MM.1S (cell line): ENCODE data around the gene TOB1.
A peak's percentile ranks its signal among the peaks of the same experiment; 100 is the strongest.

Experiments used
- DNase-seq: peaks from one replicate; pipeline ENCODE4 v3.0.0-alpha.2; 2015
- H2AFZ ChIP-seq: fragments of 300-600 bp; sonication (generic); 2 replicates; pipeline ENCODE4 v1.6.0; 2016; ENCODE audit warnings: antibody characterized with exemption, low read length
- H3F3A ChIP-seq: fragments of 300-600 bp; sonication (generic); 2 replicates; pipeline ENCODE4 v1.6.1; 2016; ENCODE audit warnings: mild to moderate bottlenecking, antibody characterized with exemption, low read length, moderate library complexity, mixed read lengths; ENCODE audit not compliant: insufficient read depth
- H3K27ac ChIP-seq: fragments of 300-600 bp; sonication (generic); 2 replicates; pipeline ENCODE4 v1.5.1; 2016; ENCODE audit warnings: mild to moderate bottlenecking, low read length
- H3K27me3 ChIP-seq: fragments of 300-600 bp; sonication (generic); replicated peaks from 2 replicates; pipeline ENCODE4 v1.6.0; 2016; ENCODE audit warnings: low read length; ENCODE audit not compliant: insufficient read depth
- H3K36me3 ChIP-seq: fragments of 300-600 bp; sonication (generic); replicated peaks from 2 replicates; pipeline ENCODE4 v1.6.1; 2016; ENCODE audit warnings: mild to moderate bottlenecking, low read length, mixed read lengths; ENCODE audit not compliant: insufficient read depth
- H3K4me1 ChIP-seq: fragments of 300-600 bp; sonication (generic); 2 replicates; pipeline ENCODE4 v1.6.1; 2016; ENCODE audit warnings: low read length, mixed read lengths
- H3K4me2 ChIP-seq: fragments of 300-600 bp; sonication (generic); 2 replicates; pipeline ENCODE4 v1.6.0; 2016; ENCODE audit warnings: low read depth, low read length
- H3K4me3 ChIP-seq: fragments of 300-600 bp; sonication (generic); 2 replicates; pipeline ENCODE4 v1.5.1; 2016; ENCODE audit warnings: low read length, mixed read lengths
- H3K79me2 ChIP-seq: fragments of 300-600 bp; sonication (generic); 2 replicates; pipeline ENCODE4 v1.6.1; 2016; ENCODE audit warnings: mixed run types, low read length, mixed read lengths
- H3K9ac ChIP-seq: fragments of 300-600 bp; sonication (generic); 2 replicates; pipeline ENCODE4 v1.6.1; 2016; ENCODE audit warnings: low read length, mixed read lengths
- H3K9me2 ChIP-seq: fragments of 300-600 bp; sonication (generic); replicated peaks from 2 replicates; pipeline ENCODE4 v1.6.1; 2016; ENCODE audit warnings: mild to moderate bottlenecking, low read length, mixed read lengths; ENCODE audit not compliant: insufficient read depth
- H3K9me3 ChIP-seq: fragments of 300-600 bp; sonication (generic); replicated peaks from 2 replicates; pipeline ENCODE4 v1.6.1; 2016; ENCODE audit warnings: mild to moderate bottlenecking, low read length, mixed read lengths; ENCODE audit not compliant: insufficient read depth
- H4K20me1 ChIP-seq: fragments of 300-600 bp; sonication (generic); 2 replicates; pipeline ENCODE4 v1.6.1; 2016; ENCODE audit warnings: mild to moderate bottlenecking, low read length, moderate library complexity, mixed read lengths; ENCODE audit not compliant: insufficient read depth
- EZH2 ChIP-seq: fragments of 300-600 bp; sonication (generic); optimal IDR thresholded peaks from 2 replicates; pipeline ENCODE3; 2017; ENCODE audit warnings: low read depth, mild to moderate bottlenecking, antibody characterized with exemption, low read length, mixed read lengths
- EZH2phosphoT487 ChIP-seq: fragments of 300-600 bp; sonication (generic); IDR thresholded peaks from 2 replicates; pipeline ENCODE4 v1.6.1; 2018; ENCODE audit warnings: antibody characterized with exemption, low read length
- TF ChIP-seq, protein P1 (sequence below): fragments of 300-600 bp; sonication (generic); IDR thresholded peaks from 2 replicates; pipeline ENCODE4 v1.5.1; 2016; ENCODE audit warnings: antibody characterized with exemption, low read length, mixed read lengths

TOB1 gene

DNA sequence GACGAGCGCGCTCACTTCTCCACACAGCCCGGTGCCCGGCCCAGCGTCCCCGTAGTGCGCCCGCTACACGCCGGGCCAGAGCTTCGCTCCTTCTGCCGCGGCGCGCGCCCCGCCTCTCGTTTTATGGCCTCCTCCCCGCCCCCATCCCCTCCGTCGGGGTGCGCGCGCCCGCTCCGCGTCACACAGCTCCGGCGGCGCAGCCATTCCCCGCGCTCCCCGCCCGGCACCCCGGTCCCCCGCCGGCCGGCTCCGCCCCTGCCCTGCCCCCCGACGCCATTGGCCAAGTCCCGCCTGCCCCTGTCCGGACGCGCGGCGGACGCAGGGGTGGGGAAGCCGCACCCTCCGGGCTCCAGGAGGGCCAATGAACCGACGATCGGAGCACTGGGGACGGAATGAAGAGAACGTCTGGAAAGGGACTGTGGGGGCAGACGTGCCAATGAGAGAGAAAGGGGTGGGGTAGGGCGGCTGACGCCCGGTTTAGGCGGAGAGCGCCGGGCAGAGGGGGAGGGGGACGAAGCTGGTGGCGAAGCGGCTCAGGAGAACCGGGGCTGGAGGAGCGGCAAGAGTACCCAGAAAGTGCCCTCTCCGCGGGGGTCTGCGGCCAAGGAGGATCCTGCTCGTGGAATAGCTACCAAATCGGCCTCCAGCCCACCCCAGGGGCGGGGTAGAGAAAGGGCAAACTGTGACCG lies at the start of gene TOB1:
Gene TOB1 (minus strand): TSS at position 94 of the 689 bp plus-strand sequence. CDS start 2,337 bp downstream, outside the sequence.
- TF ChIP-seq EZH2 (no peak), EZH2phosphoT487 (no peak)
- TF ChIP-seq, protein P1, sequence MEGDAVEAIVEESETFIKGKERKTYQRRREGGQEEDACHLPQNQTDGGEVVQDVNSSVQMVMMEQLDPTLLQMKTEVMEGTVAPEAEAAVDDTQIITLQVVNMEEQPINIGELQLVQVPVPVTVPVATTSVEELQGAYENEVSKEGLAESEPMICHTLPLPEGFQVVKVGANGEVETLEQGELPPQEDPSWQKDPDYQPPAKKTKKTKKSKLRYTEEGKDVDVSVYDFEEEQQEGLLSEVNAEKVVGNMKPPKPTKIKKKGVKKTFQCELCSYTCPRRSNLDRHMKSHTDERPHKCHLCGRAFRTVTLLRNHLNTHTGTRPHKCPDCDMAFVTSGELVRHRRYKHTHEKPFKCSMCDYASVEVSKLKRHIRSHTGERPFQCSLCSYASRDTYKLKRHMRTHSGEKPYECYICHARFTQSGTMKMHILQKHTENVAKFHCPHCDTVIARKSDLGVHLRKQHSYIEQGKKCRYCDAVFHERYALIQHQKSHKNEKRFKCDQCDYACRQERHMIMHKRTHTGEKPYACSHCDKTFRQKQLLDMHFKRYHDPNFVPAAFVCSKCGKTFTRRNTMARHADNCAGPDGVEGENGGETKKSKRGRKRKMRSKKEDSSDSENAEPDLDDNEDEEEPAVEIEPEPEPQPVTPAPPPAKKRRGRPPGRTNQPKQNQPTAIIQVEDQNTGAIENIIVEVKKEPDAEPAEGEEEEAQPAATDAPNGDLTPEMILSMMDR = no peak
- H3K9me2 ChIP-seq = no peaks in the 10 kb centered on the region
- peak within 1 kb of the TSS; percentile 83 for H3K4me3 ChIP-seq
- no peaks in the 10 kb centered on the region for H3K9me3 ChIP-seq
- no peaks in the 10 kb centered on the region for H3K27me3 ChIP-seq
- H3K27ac ChIP-seq = peak within 1 kb of the TSS; percentile 90
- peak within 1 kb of the TSS; percentile 57; the same call in 1 of the 2 replicates for H2AFZ ChIP-seq
- peaks cover 41% of the 10 kb centered on the region for H3K79me2 ChIP-seq
- peaks cover 14% of the 10 kb centered on the region for H3K4me1 ChIP-seq
- DNase-seq = peak; percentile 97
- H3K9ac ChIP-seq = peak within 1 kb of the TSS; percentile 98
- H4K20me1 ChIP-seq = no peaks in the 10 kb centered on the region
- peaks cover 4% of the 10 kb centered on the region; the same call in 1 of the 2 replicates for H3K36me3 ChIP-seq
- peak within 1 kb of the TSS; percentile 84 for H3K4me2 ChIP-seq
- H3F3A ChIP-seq = peaks cover 25% of the 10 kb centered on the region

DNA sequence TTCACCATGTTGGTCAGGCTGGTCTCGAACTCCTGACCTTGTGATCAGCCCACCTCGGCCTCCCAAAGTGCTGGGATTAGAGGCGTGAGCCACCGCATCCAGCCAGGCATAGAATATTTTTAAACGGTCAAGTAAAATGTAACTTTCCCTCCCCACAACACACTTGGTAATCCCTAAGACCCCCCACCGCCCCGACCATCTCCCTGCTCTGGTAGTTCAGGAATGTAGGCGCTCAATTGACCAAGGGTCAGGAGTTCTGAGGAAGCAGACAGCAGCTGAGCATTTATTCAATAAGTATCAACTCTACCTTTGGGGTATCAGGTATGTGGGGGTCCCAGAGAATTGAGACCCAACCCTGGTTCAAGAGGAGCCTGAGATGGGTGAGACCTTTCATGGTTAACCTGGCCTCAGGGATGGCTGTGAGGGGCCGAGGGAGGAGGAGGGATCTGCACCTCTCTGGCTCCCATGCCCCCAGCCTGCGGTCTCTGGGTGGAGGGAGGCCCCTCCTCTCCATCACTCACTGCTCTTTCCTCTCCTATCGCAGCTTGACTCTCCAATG lies 48.4 kb upstream of the TOB1 start:
- Histone ChIP-seq H3K27me3 (no peaks in the 10 kb centered on the region), H3K4me3 (no peak overlapping the region), H3K4me1 (peaks cover 8% of the 10 kb centered on the region), H2AFZ (no peak overlapping the region), H3K27ac (no peak overlapping the region), H3K9me3 (no peaks in the 10 kb centered on the region), H3K9me2 (no peaks in the 10 kb centered on the region), H3K36me3 (no peaks in the 10 kb centered on the region), H3K9ac (no peak overlapping the region), H3F3A (no peaks in the 10 kb centered on the region), H4K20me1 (no peaks in the 10 kb centered on the region), H3K79me2 (no peaks in the 10 kb centered on the region), H3K4me2 (no peak overlapping the region)
- DNase-seq = no peak
- TF ChIP-seq, protein P1 = no peak
- TF ChIP-seq EZH2phosphoT487 (no peak), EZH2 (no peak)

GRCh38 chr17:50913120-50913519 lies 47.0 kb upstream of the TOB1 start:
- Histone ChIP-seq H3K4me2 (no peak overlapping the region), H3K27me3 (no peaks in the 10 kb centered on the region), H3K9me2 (no peaks in the 10 kb centered on the region), H3K36me3 (no peaks in the 10 kb centered on the region), H3K9ac (no peak overlapping the region), H3K27ac (no peak overlapping the region), H3K79me2 (no peaks in the 10 kb centered on the region), H4K20me1 (no peaks in the 10 kb centered on the region), H3K4me1 (no peaks in the 10 kb centered on the region), H3K4me3 (no peak overlapping the region), H3K9me3 (no peaks in the 10 kb centered on the region), H2AFZ (no peak overlapping the region), H3F3A (no peaks in the 10 kb centered on the region)
- TF ChIP-seq EZH2 = no peak
- TF ChIP-seq, protein P1 = no peak
- DNase-seq = no peak
